SK-N-SH treated with all-trans-retinoic acid at 6 μM for 48 hours (cell line): Measurements from ENCODE around the gene ABTB1.

Source experiments
- ATAC-seq: fragments of 200-7000 bp; cut with Tn5 transposase; 3 replicates; pipeline ENCODE4 v1.9.1; 2020; ENCODE audit warnings: mild to moderate bottlenecking, moderate library complexity
- ARNTL ChIP-seq: fragments of 450-650 bp; formaldehyde crosslinking; IDR thresholded peaks from 2 replicates; pipeline ENCODE4 v1.5.0; 2020; ENCODE audit warnings: low read depth, mild to moderate bottlenecking, moderate library complexity, borderline replicate concordance
- BACH2 ChIP-seq: fragments of 250-450 bp; sonication (Bioruptor Pico); IDR thresholded peaks from 2 replicates; pipeline ENCODE4 v1.9.0; 2021; ENCODE audit warnings: mild to moderate bottlenecking, borderline replicate concordance
- CSDC2 ChIP-seq: fragments of 250-450 bp; sonication (Bioruptor Pico); IDR thresholded peaks from 2 replicates; pipeline ENCODE4 v1.5.0; 2020; ENCODE audit warnings: mild to moderate bottlenecking, moderate library complexity
- ISL1 ChIP-seq: fragments of 250-450 bp; sonication (Bioruptor Pico); IDR thresholded peaks from 2 replicates; pipeline ENCODE4 v2.1.2; 2022; ENCODE audit warnings: mild to moderate bottlenecking, moderate library complexity
- OSR1 ChIP-seq: fragments of 250-450 bp; sonication (Bioruptor Pico); IDR thresholded peaks from 2 replicates; pipeline ENCODE4 v1.8.0; 2022; ENCODE audit warnings: moderate library complexity, mild to moderate bottlenecking, inconsistent platforms
- PPARA ChIP-seq: fragments of 250-450 bp; sonication (Bioruptor Pico); IDR thresholded peaks from 2 replicates; pipeline ENCODE4 v1.5.0; 2020; ENCODE audit warnings: mild to moderate bottlenecking, borderline replicate concordance
- RARB ChIP-seq: fragments of 250-450 bp; sonication (Bioruptor Pico); IDR thresholded peaks from 2 replicates; pipeline ENCODE4 v1.8.0; 2021; ENCODE audit warnings: mild to moderate bottlenecking, moderate library complexity
- SNAI2 ChIP-seq: fragments of 250-450 bp; sonication (Bioruptor Pico); IDR thresholded peaks from 2 replicates; pipeline ENCODE4 v1.5.0; 2020; ENCODE audit warnings: mild to moderate bottlenecking, moderate library complexity
- TCF4 ChIP-seq: fragments of 250-450 bp; sonication (Bioruptor Pico); IDR thresholded peaks from 2 replicates; pipeline ENCODE4 v1.8.0; 2021; ENCODE audit warnings: mild to moderate bottlenecking, moderate library complexity, borderline replicate concordance
- TOX ChIP-seq: fragments of 250-450 bp; sonication (Bioruptor Pico); IDR thresholded peaks from 2 replicates; pipeline ENCODE4 v1.8.0; 2021; ENCODE audit warnings: mild to moderate bottlenecking, moderate library complexity, borderline replicate concordance
- ZC3H10 ChIP-seq: fragments of 250-450 bp; sonication (Bioruptor Pico); IDR thresholded peaks from 2 replicates; pipeline ENCODE4 v1.5.1; 2021; ENCODE audit warnings: mild to moderate bottlenecking, moderate library complexity
- ZFP3 ChIP-seq: fragments of 250-450 bp; sonication (Bioruptor Pico); IDR thresholded peaks from 2 replicates; pipeline ENCODE4 v1.5.0; 2020; ENCODE audit warnings: mild to moderate bottlenecking, moderate library complexity
- ZFP30 ChIP-seq: fragments of 450-650 bp; formaldehyde crosslinking; IDR thresholded peaks from 2 replicates; pipeline ENCODE4 v1.5.0; 2022; ENCODE audit warnings: mild to moderate bottlenecking, moderate library complexity
- ZNF565 ChIP-seq: fragments of 450-650 bp; formaldehyde crosslinking; conservative IDR thresholded peaks from 2 replicates; pipeline ENCODE4 v1.5.0; 2020; ENCODE audit warnings: low read depth, mild to moderate bottlenecking, moderate library complexity
- ZNF8 ChIP-seq: fragments of 450-650 bp; formaldehyde crosslinking; IDR thresholded peaks from 2 replicates; pipeline ENCODE4 v1.5.0; 2020; ENCODE audit warnings: mild to moderate bottlenecking, moderate library complexity
- TF ChIP-seq, protein P1 (sequence below): fragments of 250-450 bp; sonication (Bioruptor Pico); IDR thresholded peaks from 2 replicates; pipeline ENCODE4 v1.5.1; 2020; ENCODE audit warnings: low read depth, mild to moderate bottlenecking, moderate library complexity
- TF ChIP-seq, protein P2 (sequence below): fragments of 250-450 bp; sonication (Bioruptor Pico); IDR thresholded peaks from 2 replicates; pipeline ENCODE4 v1.5.1; 2021; ENCODE audit warnings: mild to moderate bottlenecking, moderate library complexity
- TF ChIP-seq, protein P3 (sequence below): fragments of 250-450 bp; sonication (Bioruptor Pico); IDR thresholded peaks from 2 replicates; pipeline ENCODE4 v1.8.0; 2020; ENCODE audit warnings: mild to moderate bottlenecking, moderate library complexity, borderline replicate concordance
- TF ChIP-seq, protein P4 (sequence below): fragments of 250-450 bp; sonication (Bioruptor Pico); IDR thresholded peaks from 2 replicates; pipeline ENCODE4 v1.8.0; 2021; ENCODE audit warnings: low read depth, mild to moderate bottlenecking, moderate library complexity, borderline replicate concordance
- TF ChIP-seq, protein P5 (sequence below): fragments of 250-450 bp; sonication (Bioruptor Pico); IDR thresholded peaks from 2 replicates; pipeline ENCODE4 v1.5.0; 2020; ENCODE audit warnings: mild to moderate bottlenecking, moderate library complexity

ABTB1 gene

DNA sequence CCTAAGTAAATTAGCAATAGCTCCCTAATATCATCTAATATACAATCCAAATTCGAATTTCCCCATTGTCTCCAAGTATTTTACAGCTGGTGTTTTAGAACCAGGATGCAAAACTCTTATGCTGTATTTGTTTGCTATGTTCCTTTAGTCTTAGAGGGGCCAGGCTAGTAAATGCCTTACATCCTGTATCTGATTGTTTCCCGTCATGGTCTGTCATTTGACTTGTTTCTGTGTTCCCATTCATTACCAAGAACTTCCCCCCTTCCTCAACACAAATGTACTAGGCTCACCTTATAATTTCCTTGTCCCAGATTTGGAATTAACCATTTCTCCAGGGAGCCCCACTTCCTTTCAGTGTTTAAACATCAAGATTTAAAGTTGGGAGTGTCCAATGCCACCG is 54.1 kb downstream of the ABTB1 start (continued):
- TF ChIP-seq TCF4 (CRISPR knock-in tag) (no peak), ZNF565 (CRISPR knock-in tag) (no peak), TOX (CRISPR knock-in tag) (no peak)
- TF ChIP-seq, protein P1, sequence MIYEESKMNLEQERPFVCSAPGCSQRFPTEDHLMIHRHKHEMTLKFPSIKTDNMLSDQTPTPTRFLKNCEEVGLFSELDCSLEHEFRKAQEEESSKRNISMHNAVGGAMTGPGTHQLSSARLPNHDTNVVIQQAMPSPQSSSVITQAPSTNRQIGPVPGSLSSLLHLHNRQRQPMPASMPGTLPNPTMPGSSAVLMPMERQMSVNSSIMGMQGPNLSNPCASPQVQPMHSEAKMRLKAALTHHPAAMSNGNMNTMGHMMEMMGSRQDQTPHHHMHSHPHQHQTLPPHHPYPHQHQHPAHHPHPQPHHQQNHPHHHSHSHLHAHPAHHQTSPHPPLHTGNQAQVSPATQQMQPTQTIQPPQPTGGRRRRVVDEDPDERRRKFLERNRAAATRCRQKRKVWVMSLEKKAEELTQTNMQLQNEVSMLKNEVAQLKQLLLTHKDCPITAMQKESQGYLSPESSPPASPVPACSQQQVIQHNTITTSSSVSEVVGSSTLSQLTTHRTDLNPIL (CRISPR knock-in tag), result no peak

DNA sequence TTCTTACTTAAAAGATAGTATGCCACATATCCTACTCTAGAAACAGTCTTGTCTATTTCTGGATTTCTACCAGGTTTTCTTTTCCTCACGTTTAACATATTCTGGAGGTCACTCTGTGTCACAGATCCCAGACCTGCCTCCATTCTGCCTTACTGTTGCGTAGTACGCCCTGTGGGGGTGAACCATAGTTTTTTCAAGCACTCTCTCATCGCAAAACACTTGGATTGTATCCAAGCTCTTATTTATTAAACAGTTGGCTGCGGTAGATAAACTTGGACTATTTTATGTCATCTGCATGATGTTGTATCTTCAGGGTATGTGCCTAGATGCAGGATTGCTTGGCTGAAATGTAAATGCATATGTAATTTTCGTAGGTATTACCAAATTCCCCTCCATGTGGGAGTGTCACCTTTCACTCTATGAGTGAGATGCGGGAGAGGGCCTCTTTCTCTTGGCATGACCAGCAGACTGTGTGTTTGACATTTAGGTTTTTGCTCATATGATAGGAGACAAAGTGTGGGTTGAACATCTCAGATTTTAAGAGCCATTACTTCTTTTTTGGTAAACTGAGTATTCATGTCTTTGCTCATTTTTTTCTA is 55.8 kb downstream of the ABTB1 start:
- no peak for ATAC-seq
- TF ChIP-seq ZNF8 (no peak), BACH2 (CRISPR knock-in tag) (no peak), TCF4 (CRISPR knock-in tag) (no peak), CSDC2 (CRISPR knock-in tag) (no peak), OSR1 (no peak), ISL1 (no peak), ZFP30 (CRISPR knock-in tag) (no peak), ZFP3 (CRISPR knock-in tag) (no peak), ZNF565 (CRISPR knock-in tag) (no peak), ARNTL (CRISPR knock-in tag) (no peak), RARB (CRISPR knock-in tag) (no peak), SNAI2 (no peak), TOX (CRISPR knock-in tag) (no peak), PPARA (CRISPR knock-in tag) (no peak)
- TF ChIP-seq, protein P2, sequence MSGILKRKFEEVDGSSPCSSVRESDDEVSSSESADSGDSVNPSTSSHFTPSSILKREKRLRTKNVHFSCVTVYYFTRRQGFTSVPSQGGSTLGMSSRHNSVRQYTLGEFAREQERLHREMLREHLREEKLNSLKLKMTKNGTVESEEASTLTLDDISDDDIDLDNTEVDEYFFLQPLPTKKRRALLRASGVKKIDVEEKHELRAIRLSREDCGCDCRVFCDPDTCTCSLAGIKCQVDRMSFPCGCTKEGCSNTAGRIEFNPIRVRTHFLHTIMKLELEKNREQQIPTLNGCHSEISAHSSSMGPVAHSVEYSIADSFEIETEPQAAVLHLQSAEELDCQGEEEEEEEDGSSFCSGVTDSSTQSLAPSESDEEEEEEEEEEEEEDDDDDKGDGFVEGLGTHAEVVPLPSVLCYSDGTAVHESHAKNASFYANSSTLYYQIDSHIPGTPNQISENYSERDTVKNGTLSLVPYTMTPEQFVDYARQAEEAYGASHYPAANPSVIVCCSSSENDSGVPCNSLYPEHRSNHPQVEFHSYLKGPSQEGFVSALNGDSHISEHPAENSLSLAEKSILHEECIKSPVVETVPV (CRISPR knock-in tag), result no peak
- TF ChIP-seq, protein P3, sequence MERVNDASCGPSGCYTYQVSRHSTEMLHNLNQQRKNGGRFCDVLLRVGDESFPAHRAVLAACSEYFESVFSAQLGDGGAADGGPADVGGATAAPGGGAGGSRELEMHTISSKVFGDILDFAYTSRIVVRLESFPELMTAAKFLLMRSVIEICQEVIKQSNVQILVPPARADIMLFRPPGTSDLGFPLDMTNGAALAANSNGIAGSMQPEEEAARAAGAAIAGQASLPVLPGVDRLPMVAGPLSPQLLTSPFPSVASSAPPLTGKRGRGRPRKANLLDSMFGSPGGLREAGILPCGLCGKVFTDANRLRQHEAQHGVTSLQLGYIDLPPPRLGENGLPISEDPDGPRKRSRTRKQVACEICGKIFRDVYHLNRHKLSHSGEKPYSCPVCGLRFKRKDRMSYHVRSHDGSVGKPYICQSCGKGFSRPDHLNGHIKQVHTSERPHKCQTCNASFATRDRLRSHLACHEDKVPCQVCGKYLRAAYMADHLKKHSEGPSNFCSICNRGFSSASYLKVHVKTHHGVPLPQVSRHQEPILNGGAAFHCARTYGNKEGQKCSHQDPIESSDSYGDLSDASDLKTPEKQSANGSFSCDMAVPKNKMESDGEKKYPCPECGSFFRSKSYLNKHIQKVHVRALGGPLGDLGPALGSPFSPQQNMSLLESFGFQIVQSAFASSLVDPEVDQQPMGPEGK (CRISPR knock-in tag), result no peak
- TF ChIP-seq, protein P1 (CRISPR knock-in tag), result no peak
- TF ChIP-seq, protein P4, sequence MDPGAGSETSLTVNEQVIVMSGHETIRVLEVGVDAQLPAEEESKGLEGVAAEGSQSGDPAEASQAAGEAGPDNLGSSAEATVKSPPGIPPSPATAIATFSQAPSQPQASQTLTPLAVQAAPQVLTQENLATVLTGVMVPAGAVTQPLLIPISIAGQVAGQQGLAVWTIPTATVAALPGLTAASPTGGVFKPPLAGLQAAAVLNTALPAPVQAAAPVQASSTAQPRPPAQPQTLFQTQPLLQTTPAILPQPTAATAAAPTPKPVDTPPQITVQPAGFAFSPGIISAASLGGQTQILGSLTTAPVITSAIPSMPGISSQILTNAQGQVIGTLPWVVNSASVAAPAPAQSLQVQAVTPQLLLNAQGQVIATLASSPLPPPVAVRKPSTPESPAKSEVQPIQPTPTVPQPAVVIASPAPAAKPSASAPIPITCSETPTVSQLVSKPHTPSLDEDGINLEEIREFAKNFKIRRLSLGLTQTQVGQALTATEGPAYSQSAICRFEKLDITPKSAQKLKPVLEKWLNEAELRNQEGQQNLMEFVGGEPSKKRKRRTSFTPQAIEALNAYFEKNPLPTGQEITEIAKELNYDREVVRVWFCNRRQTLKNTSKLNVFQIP (CRISPR knock-in tag), result no peak
- TF ChIP-seq, all 23 proteins: peak for 0

DNA sequence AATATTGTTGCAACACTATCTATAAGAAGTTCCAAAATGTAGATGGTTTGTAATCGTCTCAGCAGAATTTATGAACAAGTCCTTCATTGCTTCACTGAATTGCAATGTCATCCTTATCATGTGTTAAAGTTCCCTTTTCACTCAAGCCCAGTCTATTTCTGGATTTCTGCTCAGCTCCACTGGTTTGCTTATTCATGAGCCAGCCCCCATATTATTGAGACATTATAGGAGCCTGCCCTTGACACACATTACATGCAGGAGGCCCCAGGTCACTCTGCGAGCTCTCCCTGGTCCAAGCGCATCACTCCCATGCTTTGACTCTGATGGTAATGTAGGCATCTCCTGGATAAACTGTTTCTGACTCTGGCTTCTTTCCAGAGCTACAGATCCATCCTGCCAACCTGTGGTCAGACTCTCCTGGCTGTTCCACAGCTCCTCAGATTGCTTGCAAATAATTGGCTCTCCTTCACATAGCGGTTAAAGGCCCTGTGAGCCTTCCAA is 56.9 kb downstream of the ABTB1 start:
- no peak for ATAC-seq
- TF ChIP-seq ZC3H10 (CRISPR knock-in tag) (no peak), BACH2 (CRISPR knock-in tag) (no peak)
- TF ChIP-seq, protein P5, sequence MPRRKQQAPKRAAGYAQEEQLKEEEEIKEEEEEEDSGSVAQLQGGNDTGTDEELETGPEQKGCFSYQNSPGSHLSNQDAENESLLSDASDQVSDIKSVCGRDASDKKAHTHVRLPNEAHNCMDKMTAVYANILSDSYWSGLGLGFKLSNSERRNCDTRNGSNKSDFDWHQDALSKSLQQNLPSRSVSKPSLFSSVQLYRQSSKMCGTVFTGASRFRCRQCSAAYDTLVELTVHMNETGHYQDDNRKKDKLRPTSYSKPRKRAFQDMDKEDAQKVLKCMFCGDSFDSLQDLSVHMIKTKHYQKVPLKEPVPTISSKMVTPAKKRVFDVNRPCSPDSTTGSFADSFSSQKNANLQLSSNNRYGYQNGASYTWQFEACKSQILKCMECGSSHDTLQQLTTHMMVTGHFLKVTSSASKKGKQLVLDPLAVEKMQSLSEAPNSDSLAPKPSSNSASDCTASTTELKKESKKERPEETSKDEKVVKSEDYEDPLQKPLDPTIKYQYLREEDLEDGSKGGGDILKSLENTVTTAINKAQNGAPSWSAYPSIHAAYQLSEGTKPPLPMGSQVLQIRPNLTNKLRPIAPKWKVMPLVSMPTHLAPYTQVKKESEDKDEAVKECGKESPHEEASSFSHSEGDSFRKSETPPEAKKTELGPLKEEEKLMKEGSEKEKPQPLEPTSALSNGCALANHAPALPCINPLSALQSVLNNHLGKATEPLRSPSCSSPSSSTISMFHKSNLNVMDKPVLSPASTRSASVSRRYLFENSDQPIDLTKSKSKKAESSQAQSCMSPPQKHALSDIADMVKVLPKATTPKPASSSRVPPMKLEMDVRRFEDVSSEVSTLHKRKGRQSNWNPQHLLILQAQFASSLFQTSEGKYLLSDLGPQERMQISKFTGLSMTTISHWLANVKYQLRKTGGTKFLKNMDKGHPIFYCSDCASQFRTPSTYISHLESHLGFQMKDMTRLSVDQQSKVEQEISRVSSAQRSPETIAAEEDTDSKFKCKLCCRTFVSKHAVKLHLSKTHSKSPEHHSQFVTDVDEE (CRISPR knock-in tag), result no peak
